CD4-positive, alpha-beta T cell treated with Interleukin-17A for 4 hours (primary cell): ENCODE results near the gene MACROD2.

Experiments
- DNase-seq: peaks from one replicate; pipeline ENCODE4 v3.0.0-alpha.2; 2020; ENCODE audit warnings: mixed read lengths

MACROD2 gene

GRCh38 chr20:14488212-14488611 is 492.9 kb downstream of the MACROD2 start:
- DNase-seq = no peak

DNA sequence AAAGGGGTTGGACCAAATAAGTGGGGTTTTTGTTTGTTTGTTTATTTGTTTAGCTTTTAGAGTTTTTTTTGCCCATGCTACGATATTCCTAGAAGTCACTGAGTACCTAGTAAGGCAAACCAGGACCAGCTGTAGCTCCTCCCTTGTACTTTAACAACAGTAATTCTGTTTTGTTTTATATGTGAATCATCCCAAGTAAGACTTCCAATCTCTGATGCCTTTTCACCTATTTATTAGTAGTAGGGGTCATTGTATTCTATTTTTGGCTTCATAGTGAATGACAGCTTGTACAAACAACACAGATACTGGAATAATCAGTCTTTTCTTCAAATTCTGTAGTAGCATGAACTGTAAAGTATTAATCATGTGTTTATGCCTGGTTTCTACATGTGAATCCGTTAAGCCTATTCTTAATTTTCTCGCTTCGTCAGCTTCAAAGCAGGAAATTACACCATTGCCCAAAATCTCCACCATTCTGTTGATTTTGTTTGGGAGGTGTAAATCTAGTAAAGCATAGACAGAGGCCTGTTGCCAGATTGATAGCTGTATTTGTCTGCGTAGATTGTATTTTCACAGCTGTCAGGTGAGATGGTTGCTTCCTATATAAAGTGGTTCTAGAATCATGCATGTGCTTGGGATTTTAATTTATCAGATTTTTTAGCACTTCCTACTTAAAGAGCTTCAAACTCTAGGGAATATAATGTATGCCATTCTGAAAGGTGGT is 493.6 kb downstream of the MACROD2 start:
- DNase-seq = no peak

DNA sequence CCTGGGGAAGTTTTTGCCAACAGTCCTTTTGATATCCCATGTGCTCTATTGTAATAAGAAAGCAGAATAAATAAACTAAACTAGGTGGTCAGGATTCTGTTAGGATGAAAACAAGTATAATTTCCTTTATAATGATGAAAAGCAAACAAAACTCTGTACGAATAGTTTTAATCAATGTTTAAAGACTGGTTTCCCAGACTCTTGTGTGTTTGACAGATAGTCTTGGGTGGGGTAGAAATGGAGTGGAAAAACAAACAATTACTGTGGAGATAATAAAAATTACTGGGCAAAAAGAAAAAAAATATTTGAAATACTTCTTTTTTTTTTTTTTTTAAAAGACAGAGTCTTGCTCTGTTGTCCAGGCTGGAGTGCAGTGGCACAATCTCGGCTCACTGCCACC is 494.2 kb downstream of the MACROD2 start:
- no peak for DNase-seq

- no peak for DNase-seq
These were observed 496.1 kb downstream of the MACROD2 start for GRCh38 chr20:14491436-14491835.

GRCh38 chr20:14493408-14493807 is 498.1 kb downstream of the MACROD2 start:
- DNase-seq = no peak

DNA sequence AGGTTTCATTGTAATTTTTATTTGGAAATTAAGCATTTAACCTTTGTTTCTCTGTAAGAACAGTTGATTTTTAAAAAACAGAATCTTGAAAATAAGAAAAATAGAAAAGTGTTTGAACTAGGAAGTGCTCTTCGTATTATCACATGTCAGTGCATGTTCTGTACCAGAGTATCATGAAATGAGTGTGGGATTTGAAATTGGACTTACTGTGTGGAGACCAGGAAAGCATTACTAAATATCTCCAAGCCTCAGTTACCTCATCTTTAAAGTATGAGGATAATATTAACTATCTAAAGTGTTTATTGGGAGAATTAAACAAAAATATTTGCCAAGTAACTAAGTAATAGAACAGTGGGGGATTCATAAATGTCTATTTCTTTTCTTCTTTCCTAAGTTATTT is 499.0 kb downstream of the MACROD2 start:
- DNase-seq = no peak

- DNase-seq = no peak
These were observed 499.8 kb downstream of the MACROD2 start for GRCh38 chr20:14495066-14495465.

DNA sequence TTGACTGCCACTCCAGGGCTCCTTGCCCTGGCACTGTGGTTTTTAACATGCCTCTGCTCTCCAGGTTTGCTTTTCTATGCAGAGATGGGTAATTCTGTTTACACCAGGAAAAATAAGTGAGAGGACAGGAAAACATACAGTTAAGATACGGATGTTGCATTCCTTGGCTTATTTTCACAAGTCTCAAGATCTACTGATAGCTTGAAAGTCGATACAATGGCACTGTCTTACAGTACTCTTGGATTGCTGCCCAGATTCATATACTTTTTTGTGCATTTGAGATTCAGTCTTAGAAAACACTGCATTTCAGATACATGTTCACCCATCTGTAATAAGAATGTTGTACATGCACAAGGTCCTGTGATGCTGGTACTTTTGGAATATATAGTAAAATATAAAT is 501.7 kb downstream of the MACROD2 start:
- DNase-seq = no peak

DNA sequence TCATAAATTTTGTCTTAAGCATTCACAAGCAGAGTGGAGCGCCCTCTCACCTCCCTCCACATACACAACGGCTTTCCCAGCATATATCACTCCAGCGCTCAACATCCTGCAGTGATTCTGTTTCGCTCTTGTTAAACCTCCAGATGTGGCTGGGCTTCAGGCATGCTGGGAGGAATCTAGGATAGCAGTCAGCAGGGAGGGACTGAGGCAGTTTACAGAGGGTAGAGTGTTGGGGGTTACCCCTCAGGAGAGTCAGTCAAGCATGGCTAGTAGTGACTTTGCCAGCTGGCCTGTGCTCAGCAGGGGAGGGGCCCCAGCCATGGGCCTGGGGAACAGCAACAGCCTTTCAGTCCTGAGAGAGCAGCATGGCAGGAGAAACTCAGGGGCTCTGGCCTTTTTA is 503.5 kb downstream of the MACROD2 start:
- DNase-seq = no peak

DNA sequence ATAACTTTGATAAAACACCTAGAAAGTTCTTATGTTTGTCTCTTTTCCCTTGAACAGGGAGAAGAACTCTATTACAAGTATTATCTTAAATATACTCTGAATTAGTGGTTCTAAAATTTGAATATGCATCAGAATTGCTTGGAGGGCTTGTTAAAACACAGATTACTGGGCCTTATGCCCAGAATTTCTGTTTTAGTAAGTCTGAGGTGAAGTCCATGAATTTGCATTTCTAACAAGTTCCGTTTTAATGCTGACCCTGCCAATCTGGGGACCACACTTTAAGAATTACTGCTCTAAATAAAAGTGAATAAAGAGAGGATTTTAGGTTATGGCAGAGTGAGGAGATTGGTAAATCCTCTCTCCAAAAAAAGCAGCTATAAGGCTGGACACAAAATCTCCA is 510.2 kb downstream of the MACROD2 start:
- no peak for DNase-seq

- DNase-seq = no peak
These were observed 512.4 kb downstream of the MACROD2 start for GRCh38 chr20:14507711-14508110.

GRCh38 chr20:14510341-14510740 is 515.0 kb downstream of the MACROD2 start:
- DNase-seq = no peak

DNA sequence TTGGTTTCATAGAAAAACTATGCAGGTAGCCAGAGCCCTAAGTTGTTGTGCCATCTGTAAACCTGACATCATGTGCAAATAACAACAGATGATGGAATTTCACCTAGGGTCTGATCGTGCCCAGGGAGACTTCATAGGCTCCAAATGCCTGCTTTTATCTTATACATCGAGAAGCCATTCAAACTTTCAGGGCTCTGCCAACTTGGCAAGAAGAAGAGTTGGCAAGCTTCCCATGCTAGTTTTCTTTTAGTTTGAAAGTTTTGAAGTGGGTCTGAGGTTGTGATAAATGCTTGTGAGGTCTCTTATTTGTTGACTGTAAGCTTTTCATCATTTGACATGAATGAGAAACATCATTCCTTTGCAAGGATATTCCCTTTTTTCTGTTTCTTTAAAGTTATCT is 517.5 kb downstream of the MACROD2 start:
- no peak for DNase-seq

GRCh38 chr20:14518648-14519047 is 523.3 kb downstream of the MACROD2 start:
- no peak for DNase-seq

DNA sequence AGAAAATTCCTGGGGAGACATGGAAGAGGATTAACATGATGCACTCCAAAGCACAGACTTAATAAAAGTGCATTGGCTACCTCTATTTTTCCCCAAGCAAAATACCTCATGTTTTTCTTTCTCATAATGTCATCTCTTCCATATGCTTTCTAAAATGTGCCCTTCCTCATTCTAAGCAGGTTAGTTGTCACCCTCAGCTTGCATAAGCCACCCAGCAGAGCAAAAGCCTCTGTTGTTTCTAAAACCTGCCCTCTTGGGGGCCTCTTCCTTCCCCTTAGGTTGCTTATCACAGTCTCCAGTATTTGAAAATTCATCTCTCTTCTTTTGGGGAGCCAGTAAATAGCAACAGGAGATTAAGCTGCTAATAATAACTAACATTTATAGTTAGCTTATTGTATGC is 525.7 kb downstream of the MACROD2 start:
- DNase-seq = no peak

DNA sequence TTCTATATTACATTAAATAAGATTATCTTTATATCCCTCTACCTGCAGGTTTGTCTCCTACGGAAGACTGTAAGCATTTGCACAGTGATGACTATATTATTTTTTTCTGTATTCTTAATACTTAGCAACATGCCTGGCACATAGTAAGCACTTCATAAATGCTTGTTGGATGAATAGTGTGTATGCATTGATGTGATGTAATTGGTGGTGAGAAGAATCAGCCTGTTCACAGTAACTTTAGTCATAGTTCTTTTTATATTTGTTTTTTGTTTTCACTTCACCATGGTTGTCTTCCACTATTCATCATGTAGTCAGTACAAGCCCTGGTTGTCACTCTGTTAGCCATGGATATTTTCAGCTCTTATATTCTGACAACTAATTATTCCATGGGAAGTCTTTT is 526.1 kb downstream of the MACROD2 start:
- no peak for DNase-seq

DNA sequence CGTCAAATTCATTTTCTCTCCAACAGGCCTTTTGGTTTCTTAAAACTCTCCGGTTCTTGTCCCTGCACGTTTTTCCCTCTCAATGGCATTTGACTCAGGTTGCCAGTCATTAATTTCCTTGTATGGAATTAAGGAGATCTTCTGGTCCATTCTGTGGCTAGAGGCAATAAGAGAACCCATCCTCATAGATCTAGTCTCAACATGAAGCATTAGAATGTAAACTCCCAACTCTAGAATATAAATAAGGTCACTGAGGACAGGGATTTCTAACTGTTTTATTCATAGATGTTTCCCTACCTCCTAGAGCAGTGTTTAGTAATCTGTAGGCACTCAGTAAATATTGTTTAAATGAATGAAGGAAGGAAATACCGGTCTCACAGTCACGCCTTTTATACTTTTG is 527.3 kb downstream of the MACROD2 start:
- no peak for DNase-seq

GRCh38 chr20:14523090-14523489 is 527.8 kb downstream of the MACROD2 start:
- DNase-seq = no peak

DNA sequence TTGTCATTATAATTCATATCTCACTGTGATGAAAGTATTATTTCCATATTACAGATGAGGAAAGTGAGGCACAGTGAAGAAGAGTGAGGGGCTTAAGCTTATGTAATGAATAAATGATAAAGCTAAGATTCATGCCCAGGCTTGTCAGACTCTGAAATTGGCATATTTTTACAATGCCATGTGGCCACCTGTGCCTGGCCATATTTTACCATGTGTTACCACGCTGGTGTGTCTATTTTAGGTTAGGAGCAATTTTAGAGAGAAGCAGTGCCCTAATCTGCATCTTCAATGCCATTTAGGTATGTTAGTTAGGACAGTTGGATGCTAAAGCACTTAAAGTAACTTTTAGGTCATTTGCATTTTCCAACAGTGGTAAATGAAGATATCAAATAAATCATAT is 530.1 kb downstream of the MACROD2 start:
- DNase-seq = no peak

- no peak for DNase-seq
These were observed 531.6 kb downstream of the MACROD2 start for GRCh38 chr20:14526891-14527290.

DNA sequence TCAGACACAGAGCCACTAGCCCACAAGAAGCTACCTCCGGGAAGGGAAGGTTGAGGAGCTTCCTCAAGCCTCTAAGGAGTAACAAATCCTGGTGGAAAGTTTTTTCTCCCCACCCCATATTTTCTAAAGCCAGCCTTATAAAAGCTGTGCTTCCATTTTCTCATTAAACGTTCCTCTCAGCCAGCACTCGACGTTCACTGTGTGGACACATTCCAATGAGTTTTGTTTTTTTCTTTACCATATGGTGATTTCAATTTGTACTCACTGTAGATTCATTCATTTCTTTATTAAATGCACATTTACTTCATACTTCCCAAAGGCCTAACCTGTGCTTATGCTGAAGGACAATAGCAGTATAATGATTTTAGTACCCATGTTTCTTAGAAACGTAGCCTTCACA is 536.5 kb downstream of the MACROD2 start:
- DNase-seq = no peak

DNA sequence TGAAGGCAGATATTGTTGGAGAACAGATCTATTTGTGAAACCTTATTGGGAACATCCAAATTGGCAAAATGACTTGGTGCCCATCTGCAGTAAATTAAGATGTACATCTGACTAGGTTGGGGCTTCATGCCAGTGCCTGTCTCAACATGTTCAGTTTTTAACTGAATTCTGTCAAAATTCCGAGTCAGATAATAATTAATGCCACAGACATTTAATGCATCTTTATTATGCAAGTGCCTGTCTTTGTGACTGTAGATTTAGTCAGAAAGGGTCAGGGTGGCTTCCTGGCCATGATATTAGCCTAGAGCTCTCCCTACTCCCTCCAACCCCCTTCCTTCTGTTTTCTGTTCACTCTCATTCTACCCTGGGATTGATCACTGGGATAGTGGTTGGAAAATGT is 541.4 kb downstream of the MACROD2 start:
- no peak for DNase-seq

- DNase-seq = no peak
These were observed 543.1 kb downstream of the MACROD2 start for GRCh38 chr20:14538433-14538832.

DNA sequence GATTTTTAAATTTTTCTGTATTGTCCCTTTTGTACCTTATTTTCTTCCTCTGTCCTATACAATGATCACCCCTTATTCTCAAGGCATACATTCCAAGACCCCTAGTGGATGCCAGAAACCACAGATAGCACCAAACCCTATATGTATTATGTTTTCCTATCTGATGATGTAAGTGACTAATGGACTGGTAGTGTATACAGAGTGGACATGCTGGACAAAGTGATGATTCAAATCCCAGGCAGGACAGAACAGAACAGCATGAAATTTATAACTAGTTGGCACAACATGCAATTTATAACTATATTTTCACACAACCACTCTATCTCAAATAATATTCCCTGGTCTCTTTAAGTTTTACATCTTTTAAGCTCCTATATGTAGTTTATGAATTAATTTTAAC is 547.7 kb downstream of the MACROD2 start:
- no peak for DNase-seq

GRCh38 chr20:14544688-14545087 is 549.4 kb downstream of the MACROD2 start:
- DNase-seq = no peak

GRCh38 chr20:14550655-14551054 is 555.3 kb downstream of the MACROD2 start:
- no peak for DNase-seq
